IPS-NIHi7 (cell line): ENCODE results near the gene NXPH4.

ENCODE experiments used
- DNase-seq: peaks from one replicate; pipeline ENCODE4 v3.0.0; 2012; ENCODE audit warnings: mixed read lengths; ENCODE audit errors: extremely low spot score

NXPH4 gene

GRCh38 chr12:57273516-57273915 is 56.9 kb downstream of the NXPH4 start:
- no peak for DNase-seq
